GM12878 (cell line): ENCODE results near the gene LRRC45. TPM values are rescaled to one million over a fixed set of nuclear protein-coding genes. Genes with fewer than 3 reads are reported as not detected.

Experiments
- ATAC-seq: fragments of 200-7000 bp; cut with Tn5 transposase; 3 replicates; pipeline ENCODE4 v1.9.1; 2020; ENCODE audit warnings: mild to moderate bottlenecking, moderate library complexity
- BruUV-seq: library from RNA; stranded (reverse); fragments of 400-500 nt; replicated peaks from 2 replicates; lab custom pipeline; 2021; lab: Mats Ljungman, UMichigan
- CTCF ChIA-PET: fragments of 300-600 bp; sonication (Branson Sonifier 250); formaldehyde crosslinking; extraction: SDS; loops from one replicate; lab custom pipeline; 2021; ENCODE audit warnings: inconsistent platforms; lab: Yijun Ruan, JAX
- POLR2A ChIA-PET: fragments of 350-600 bp; formaldehyde crosslinking; extraction: SDS; loops from one replicate; lab custom pipeline; 2021; ENCODE audit warnings: inconsistent platforms; lab: Charles Lee
- RAD21 ChIA-PET: fragments of 300-600 bp; sonication (Branson Sonifier 250); formaldehyde crosslinking; loops from one replicate; lab custom pipeline; 2023; ENCODE audit warnings: antibody characterized with exemption; ENCODE audit not compliant: unreplicated experiment; lab: Charles Lee
- SMC1A ChIA-PET: fragments of 300-600 bp; sonication (Branson Sonifier 250); formaldehyde crosslinking; loops from one replicate; lab custom pipeline; 2023; ENCODE audit not compliant: unreplicated experiment, uncharacterized antibody; lab: Charles Lee
- DNase-seq: peaks from one replicate; pipeline ENCODE4 v3.0.0-alpha.2; 2011; ENCODE audit warnings: low read depth, low spot score
- FAIRE-seq: peaks from 3 replicates; lab custom pipeline; 2011; peaks lifted over from hg19 to GRCh38; lab: Jason Lieb, UNC
- H2AFZ ChIP-seq: 2 replicates; pipeline ENCODE4 v1.6.0; 2011; ENCODE audit warnings: low read depth, low read length, control low read depth; ENCODE audit not compliant: control insufficient read depth
- H3K27ac ChIP-seq: 2 replicates; pipeline ENCODE4 v1.5.1; 2011; ENCODE audit warnings: control low read depth; ENCODE audit not compliant: control insufficient read depth, insufficient read depth
- H3K27me3 ChIP-seq, 2 experiments: replicated peaks in 1 of 2; 2 replicates each; pipeline versions ENCODE4 v1.6.0 to v1.6.1; 2011; ENCODE audit warnings: low read length in 1 of 2; ENCODE audit not compliant: control insufficient read depth in 2 of 2, insufficient read depth in 2 of 2
- H3K36me3 ChIP-seq, 2 experiments: 2 replicates each; pipeline ENCODE4 v1.5.1; 2011; ENCODE audit warnings: low read length in 1 of 2; ENCODE audit not compliant: control insufficient read depth in 2 of 2, insufficient read depth in 2 of 2
- H3K4me1 ChIP-seq: 2 replicates; pipeline ENCODE4 v1.6.1; 2011; ENCODE audit warnings: mild to moderate bottlenecking, low read length, moderate library complexity, mixed read lengths; ENCODE audit not compliant: control insufficient read depth, insufficient read depth
- H3K4me2 ChIP-seq: 2 replicates; pipeline ENCODE4 v1.6.0; 2011; ENCODE audit warnings: control low read depth; ENCODE audit not compliant: control insufficient read depth, insufficient read depth
- H3K4me3 ChIP-seq: fragments of 200-600 bp; sonication (generic); 2 replicates; pipeline ENCODE4 v1.5.1; 2016
- H3K79me2 ChIP-seq: 2 replicates; pipeline ENCODE4 v1.6.0; 2011; ENCODE audit warnings: low read length; ENCODE audit not compliant: control insufficient read depth, insufficient read depth
- H3K9ac ChIP-seq: 2 replicates; pipeline ENCODE4 v1.8.0; 2011; ENCODE audit warnings: low read length, control low read depth, mixed read lengths; ENCODE audit not compliant: control insufficient read depth, insufficient read depth
- H3K9me3 ChIP-seq: replicated peaks from 3 replicates; pipeline ENCODE4 v1.5.1; 2011; ENCODE audit warnings: mild to moderate bottlenecking, low read length; ENCODE audit not compliant: control insufficient read depth, insufficient read depth
- H4K20me1 ChIP-seq: 2 replicates; pipeline ENCODE4 v1.6.0; 2011; ENCODE audit not compliant: control insufficient read depth, insufficient read depth
- CHD1 ChIP-seq: IDR thresholded peaks from 2 replicates; pipeline ENCODE4 v1.6.1; 2012; ENCODE audit warnings: low read depth, low read length, improper control_type of control experiment
- CREB1 ChIP-seq: IDR thresholded peaks from 2 replicates; pipeline ENCODE4 v1.6.1; 2012; ENCODE audit warnings: low read depth, mild to moderate bottlenecking, inconsistent platforms
- E4F1 ChIP-seq: fragments of 450-650 bp; IDR thresholded peaks from 2 replicates; pipeline ENCODE4 v1.6.1; 2018; ENCODE audit warnings: borderline replicate concordance, mild to moderate bottlenecking; ENCODE audit not compliant: partially characterized antibody
- HDGF ChIP-seq: fragments of 450-650 bp; IDR thresholded peaks from 2 replicates; pipeline ENCODE4 v1.6.1; 2016; ENCODE audit warnings: antibody characterized with exemption
- HSF1 ChIP-seq: fragments of 150-350 bp; IDR thresholded peaks from 2 replicates; pipeline ENCODE4 v1.6.1; 2014; ENCODE audit warnings: mild to moderate bottlenecking, low read depth, low read length
- RCOR1 ChIP-seq: conservative IDR thresholded peaks from 2 replicates; pipeline ENCODE4 v1.6.1; 2012; ENCODE audit warnings: low read depth, low read length, improper control_type of control experiment
- RFX5 ChIP-seq: IDR thresholded peaks from 2 replicates; pipeline ENCODE4 v1.6.1; 2011; ENCODE audit warnings: low read depth, low read length, improper control_type of control experiment
- SREBF1 ChIP-seq: IDR thresholded peaks from 2 replicates; pipeline ENCODE4 v1.6.1; 2012; ENCODE audit warnings: mild to moderate bottlenecking, low read length
- SRF ChIP-seq, 2 experiments: IDR thresholded peaks; 2 replicates each; pipeline ENCODE4 v1.6.1; 2011; ENCODE audit warnings: low read depth in 2 of 2, low read length in 2 of 2, mild to moderate bottlenecking in 1 of 2, moderate library complexity in 1 of 2
- TARDBP ChIP-seq: IDR thresholded peaks from 2 replicates; pipeline ENCODE4 v1.6.1; 2016; ENCODE audit warnings: borderline replicate concordance
- YY1 ChIP-seq: IDR thresholded peaks from 2 replicates; pipeline ENCODE4 v1.6.1; 2011; ENCODE audit warnings: low read depth, mild to moderate bottlenecking, low read length
- ZNF687 ChIP-seq: fragments of 450-650 bp; IDR thresholded peaks from 2 replicates; pipeline ENCODE4 v1.6.1; 2017; ENCODE audit warnings: mild to moderate bottlenecking, moderate library complexity
- WGBS: methylation state at CpG from one replicate; pipeline ENCODE4 v1.1.6; 2016; ENCODE audit warnings: low lambda C conversion rate; ENCODE audit not compliant: insufficient replicate concordance, insufficient coverage; ENCODE audit errors: missing lambda C conversion rate; 5-methylcytosine and 5-hydroxymethylcytosine counted together
- in situ Hi-C: fragments of 300-500 bp; cut with MboI; formaldehyde crosslinking; loops from 9 replicates; pipeline ENCODE4 v1.14.3; 2018; ENCODE audit warnings: mixed read lengths
- intact Hi-C: fragments of 100-400 bp; cut with micrococcal nuclease; formaldehyde crosslinking; loops from one replicate; pipeline ENCODE4 v1.14.2; 2022; ENCODE audit not compliant: unreplicated experiment
- polyA plus RNA-seq, 11 experiments: library from polyadenylated mRNA; depleted of rRNA in 4 of 11; unstranded in 6 of 11; stranded (reverse) in 5 of 11; fragments of >200 nt; fragmentation: Nextera tagmentation in 4 of 11; fragmentation: Illumina TruSeq in 1 of 11; extraction: Ambion mirVana in 4 of 11; extraction: Trizol in 1 of 11; gene quantifications; 1 replicate in 1 of 11; 2 replicates in 10 of 11; pipeline versions ENCODE4 v1.2.1 to v1.2.3, GENCODE V29; 2011 to 2016; ENCODE audit warnings: inconsistent platforms in 2 of 11, missing spikeins in 2 of 11, low read depth in 1 of 11
- total RNA-seq, 4 experiments: library from RNA; depleted of rRNA in 3 of 4; stranded (reverse); fragments of >200 nt in 3 of 4; fragmentation: Illumina TruSeq in 1 of 4; extraction: Trizol in 1 of 4; gene quantifications; 2 replicates each; pipeline versions ENCODE4 v1.2.1 to v1.2.3, GENCODE V29; 2013 to 2021
- TF ChIP-seq, protein P1 (sequence below): fragments of 450-650 bp; IDR thresholded peaks from 2 replicates; pipeline ENCODE4 v1.6.1; 2017; ENCODE audit warnings: mild to moderate bottlenecking, low read depth, inconsistent platforms; ENCODE audit not compliant: poor library complexity, severe bottlenecking
- TF ChIP-seq, protein P2 (sequence below): IDR thresholded peaks from 2 replicates; pipeline ENCODE4 v1.6.1; 2011; ENCODE audit warnings: borderline replicate concordance, low read depth, mild to moderate bottlenecking, moderate library complexity, mixed read lengths, low read length; ENCODE audit not compliant: insufficient read depth; ENCODE audit errors: extremely low read length

LRRC45 gene
- total and polyA plus RNA-seq, 10 of the 15 experiments (the other 5 are each of a cell fraction or from before 2014, with no cell fraction given), result 0.03 to 27.7 (median 10.4) TPM

DNA sequence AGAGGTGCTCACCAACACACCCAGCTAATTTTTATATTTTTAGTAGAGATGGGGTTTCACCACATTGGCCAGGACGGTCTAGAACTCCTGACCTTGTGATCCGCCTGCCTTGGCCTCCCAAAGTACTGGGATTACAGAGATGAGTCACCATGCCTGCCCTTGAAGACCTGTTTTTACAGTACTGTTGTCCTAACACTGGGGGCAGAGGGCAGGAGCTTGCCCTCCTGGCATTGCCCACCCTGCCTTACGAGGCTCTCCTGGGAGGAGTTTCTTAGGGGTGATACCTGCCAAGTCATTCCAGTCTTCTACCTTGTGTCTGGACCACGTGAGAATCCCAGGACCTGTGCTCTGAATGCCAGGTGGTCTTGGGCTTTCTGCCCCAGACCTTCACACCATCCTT, 43.0 kb upstream of the LRRC45 start:
- DNase-seq, result no peak
- Histone ChIP-seq H4K20me1 (no peaks in the 10 kb centered on the region), H2AFZ (no peak overlapping the region), H3K9me3 (no peaks in the 10 kb centered on the region), H3K4me1 (peaks cover 14% of the 10 kb centered on the region), H3K9ac (no peak overlapping the region), H3K27me3 (no peaks in the 10 kb centered on the region), H3K36me3 (peaks cover 0 to 6% of the 10 kb centered on the region in 2 experiments; a peak in 3 of 4 replicates), H3K4me3 (no peak overlapping the region), H3K27ac (no peak overlapping the region), H3K4me2 (no peak overlapping the region), H3K79me2 (no peaks in the 10 kb centered on the region; the same call in 1 of the 2 replicates)
- ChIA-PET POLR2A (no interaction called here), CTCF (no interaction called here), SMC1A (interaction anchor here (0.6 kb wide), 1 partner anchor 375 kb away, joined by 4 read pairs; no protein-coding TSS in a partner anchor), RAD21 (no interaction called here)
- in situ Hi-C loops, result no loop called here
- FAIRE-seq, result no peak
- no peak for ATAC-seq
- 75% methylated on average over 4 of the region's 4 CpGs for WGBS
- intact Hi-C loops, result no loop called here
- BruUV-seq, result no TSS peak
- TF ChIP-seq ZNF687 (no peak), TARDBP (no peak), SREBF1 (no peak), E4F1 (no peak), SRF (IDR thresholded peaks at IDR 0.05; ENCODE audit: low read depth in 2 of 2, low read length in 2 of 2) (no peak), YY1 (no peak), CHD1 (no peak), HSF1 (no peak), CREB1 (no peak), HDGF (no peak), RFX5 (no peak), RCOR1 (no peak)
- TF ChIP-seq, protein P1, sequence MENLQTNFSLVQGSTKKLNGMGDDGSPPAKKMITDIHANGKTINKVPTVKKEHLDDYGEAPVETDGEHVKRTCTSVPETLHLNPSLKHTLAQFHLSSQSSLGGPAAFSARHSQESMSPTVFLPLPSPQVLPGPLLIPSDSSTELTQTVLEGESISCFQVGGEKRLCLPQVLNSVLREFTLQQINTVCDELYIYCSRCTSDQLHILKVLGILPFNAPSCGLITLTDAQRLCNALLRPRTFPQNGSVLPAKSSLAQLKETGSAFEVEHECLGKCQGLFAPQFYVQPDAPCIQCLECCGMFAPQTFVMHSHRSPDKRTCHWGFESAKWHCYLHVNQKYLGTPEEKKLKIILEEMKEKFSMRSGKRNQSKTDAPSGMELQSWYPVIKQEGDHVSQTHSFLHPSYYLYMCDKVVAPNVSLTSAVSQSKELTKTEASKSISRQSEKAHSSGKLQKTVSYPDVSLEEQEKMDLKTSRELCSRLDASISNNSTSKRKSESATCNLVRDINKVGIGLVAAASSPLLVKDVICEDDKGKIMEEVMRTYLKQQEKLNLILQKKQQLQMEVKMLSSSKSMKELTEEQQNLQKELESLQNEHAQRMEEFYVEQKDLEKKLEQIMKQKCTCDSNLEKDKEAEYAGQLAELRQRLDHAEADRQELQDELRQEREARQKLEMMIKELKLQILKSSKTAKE, result no peak
- TF ChIP-seq, protein P2, sequence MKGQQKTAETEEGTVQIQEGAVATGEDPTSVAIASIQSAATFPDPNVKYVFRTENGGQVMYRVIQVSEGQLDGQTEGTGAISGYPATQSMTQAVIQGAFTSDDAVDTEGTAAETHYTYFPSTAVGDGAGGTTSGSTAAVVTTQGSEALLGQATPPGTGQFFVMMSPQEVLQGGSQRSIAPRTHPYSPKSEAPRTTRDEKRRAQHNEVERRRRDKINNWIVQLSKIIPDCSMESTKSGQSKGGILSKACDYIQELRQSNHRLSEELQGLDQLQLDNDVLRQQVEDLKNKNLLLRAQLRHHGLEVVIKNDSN, result no peak
